ENCODE measurements around the gene MUC3A. TPM values are rescaled to one million over a fixed set of nuclear protein-coding genes. Genes with fewer than 3 reads are reported as not detected.

Gene MUC3A
- total and polyA plus RNA-seq, 2 experiments from 2014 or later, result 16.3 to 44.4 TPM

DNA sequence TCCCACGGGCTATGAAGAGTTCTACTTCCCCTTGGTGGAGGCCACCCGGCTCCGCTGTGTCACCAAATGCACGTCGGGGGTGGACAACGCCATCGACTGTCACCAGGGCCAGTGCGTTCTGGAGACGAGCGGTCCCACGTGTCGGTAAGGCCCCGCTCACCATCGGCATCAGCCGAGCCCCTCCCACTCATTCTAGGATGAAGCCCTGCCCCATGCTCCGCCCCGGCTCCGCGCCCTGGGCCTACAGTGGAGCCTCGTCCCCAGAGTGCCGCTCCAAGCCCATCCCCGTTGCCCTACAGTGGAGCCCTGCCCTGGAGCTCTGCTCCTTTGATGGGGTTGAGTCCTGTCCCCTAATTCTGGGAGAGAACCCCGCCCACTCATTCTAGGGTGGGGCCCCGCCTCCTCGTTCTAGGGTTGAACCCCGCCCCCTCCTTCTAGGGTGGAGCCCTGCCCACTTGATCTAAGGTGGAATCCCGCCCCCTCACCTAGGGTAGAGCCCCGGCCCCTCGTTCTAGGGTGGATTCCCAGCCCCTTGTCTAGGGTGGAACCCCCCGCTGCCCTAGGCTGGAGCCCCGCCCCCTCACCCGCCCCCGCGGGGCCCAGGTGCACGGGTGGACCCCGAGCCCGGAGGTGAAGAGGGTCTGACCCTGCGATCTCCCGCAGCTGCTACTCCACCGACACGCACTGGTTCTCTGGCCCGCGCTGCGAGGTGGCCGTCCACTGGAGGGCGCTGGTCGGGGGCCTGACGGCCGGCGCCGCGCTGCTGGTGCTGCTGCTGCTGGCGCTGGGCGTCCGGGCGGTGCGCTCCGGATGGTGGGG is 16.6 kb downstream of the MUC3A start:
- peak; percentile 100 for DNase-seq (ENCODE audit: low spot score)

More for the DNA sequence above, 16.6 kb downstream of the MUC3A start:
- peaks cover 38% of the 10 kb centered on the region for H3K4me1 ChIP-seq (ENCODE audit: insufficient read depth)
- ATAC-seq, result peak; percentile 89
- no peaks in the 10 kb centered on the region for H3K9me2 ChIP-seq (ENCODE audit: insufficient read depth)
- H3K36me3 ChIP-seq (ENCODE audit: insufficient read depth), result no peaks in the 10 kb centered on the region
- peaks cover 2% of the 10 kb centered on the region; the same call in 1 of the 2 replicates for H4K20me1 ChIP-seq (replicated peaks; ENCODE audit: insufficient read depth)
- H3K27ac ChIP-seq (ENCODE audit: low read depth), result peak overlapping the region; percentile 59; the same call in 1 of the 2 replicates
- peak overlapping the region; percentile 89 for H3K4me3 ChIP-seq
- H3K27me3 ChIP-seq (ENCODE audit: insufficient read depth), result peaks cover 20% of the 10 kb centered on the region
- Mint-ChIP-seq H3K27ac (0 out of 2 replicates have a peak overlapping the region, but pooled peaks have one; percentile 28), H3K27me3 (ENCODE audit: insufficient read depth, low read depth, poor library complexity) (peaks cover 29% of the 10 kb centered on the region), H3K36me3 (ENCODE audit: low read depth) (no peaks in the 10 kb centered on the region; the same call in 2 of the 3 replicates), H3K4me3 (peak overlapping the region; percentile 88), H3K4me1 (peaks cover 36% of the 10 kb centered on the region), H3K9me3 (no peaks in the 10 kb centered on the region)
- TF ChIP-seq EZH2phosphoT487 (IDR thresholded peaks at IDR 0.05; ENCODE audit: unreplicated experiment), result no peak
- peak; percentile 76 for TF ChIP-seq CREB1 (CRISPR knock-in tag; IDR thresholded peaks at IDR 0.05; ENCODE audit: low read depth)
- TF ChIP-seq, protein P1, sequence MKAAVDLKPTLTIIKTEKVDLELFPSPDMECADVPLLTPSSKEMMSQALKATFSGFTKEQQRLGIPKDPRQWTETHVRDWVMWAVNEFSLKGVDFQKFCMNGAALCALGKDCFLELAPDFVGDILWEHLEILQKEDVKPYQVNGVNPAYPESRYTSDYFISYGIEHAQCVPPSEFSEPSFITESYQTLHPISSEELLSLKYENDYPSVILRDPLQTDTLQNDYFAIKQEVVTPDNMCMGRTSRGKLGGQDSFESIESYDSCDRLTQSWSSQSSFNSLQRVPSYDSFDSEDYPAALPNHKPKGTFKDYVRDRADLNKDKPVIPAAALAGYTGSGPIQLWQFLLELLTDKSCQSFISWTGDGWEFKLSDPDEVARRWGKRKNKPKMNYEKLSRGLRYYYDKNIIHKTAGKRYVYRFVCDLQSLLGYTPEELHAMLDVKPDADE (IDR thresholded peaks at IDR 0.05), result no peak
- TF ChIP-seq, protein P2, sequence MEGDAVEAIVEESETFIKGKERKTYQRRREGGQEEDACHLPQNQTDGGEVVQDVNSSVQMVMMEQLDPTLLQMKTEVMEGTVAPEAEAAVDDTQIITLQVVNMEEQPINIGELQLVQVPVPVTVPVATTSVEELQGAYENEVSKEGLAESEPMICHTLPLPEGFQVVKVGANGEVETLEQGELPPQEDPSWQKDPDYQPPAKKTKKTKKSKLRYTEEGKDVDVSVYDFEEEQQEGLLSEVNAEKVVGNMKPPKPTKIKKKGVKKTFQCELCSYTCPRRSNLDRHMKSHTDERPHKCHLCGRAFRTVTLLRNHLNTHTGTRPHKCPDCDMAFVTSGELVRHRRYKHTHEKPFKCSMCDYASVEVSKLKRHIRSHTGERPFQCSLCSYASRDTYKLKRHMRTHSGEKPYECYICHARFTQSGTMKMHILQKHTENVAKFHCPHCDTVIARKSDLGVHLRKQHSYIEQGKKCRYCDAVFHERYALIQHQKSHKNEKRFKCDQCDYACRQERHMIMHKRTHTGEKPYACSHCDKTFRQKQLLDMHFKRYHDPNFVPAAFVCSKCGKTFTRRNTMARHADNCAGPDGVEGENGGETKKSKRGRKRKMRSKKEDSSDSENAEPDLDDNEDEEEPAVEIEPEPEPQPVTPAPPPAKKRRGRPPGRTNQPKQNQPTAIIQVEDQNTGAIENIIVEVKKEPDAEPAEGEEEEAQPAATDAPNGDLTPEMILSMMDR (conservative IDR thresholded peaks at IDR 0.05; ENCODE audit: low read depth in 2 of 2), result peak; percentile 92 to 99
- no peak for TF ChIP-seq STAT1 (IDR thresholded peaks at IDR 0.05; ENCODE audit: unreplicated experiment)
- TF ChIP-seq, protein P3, sequence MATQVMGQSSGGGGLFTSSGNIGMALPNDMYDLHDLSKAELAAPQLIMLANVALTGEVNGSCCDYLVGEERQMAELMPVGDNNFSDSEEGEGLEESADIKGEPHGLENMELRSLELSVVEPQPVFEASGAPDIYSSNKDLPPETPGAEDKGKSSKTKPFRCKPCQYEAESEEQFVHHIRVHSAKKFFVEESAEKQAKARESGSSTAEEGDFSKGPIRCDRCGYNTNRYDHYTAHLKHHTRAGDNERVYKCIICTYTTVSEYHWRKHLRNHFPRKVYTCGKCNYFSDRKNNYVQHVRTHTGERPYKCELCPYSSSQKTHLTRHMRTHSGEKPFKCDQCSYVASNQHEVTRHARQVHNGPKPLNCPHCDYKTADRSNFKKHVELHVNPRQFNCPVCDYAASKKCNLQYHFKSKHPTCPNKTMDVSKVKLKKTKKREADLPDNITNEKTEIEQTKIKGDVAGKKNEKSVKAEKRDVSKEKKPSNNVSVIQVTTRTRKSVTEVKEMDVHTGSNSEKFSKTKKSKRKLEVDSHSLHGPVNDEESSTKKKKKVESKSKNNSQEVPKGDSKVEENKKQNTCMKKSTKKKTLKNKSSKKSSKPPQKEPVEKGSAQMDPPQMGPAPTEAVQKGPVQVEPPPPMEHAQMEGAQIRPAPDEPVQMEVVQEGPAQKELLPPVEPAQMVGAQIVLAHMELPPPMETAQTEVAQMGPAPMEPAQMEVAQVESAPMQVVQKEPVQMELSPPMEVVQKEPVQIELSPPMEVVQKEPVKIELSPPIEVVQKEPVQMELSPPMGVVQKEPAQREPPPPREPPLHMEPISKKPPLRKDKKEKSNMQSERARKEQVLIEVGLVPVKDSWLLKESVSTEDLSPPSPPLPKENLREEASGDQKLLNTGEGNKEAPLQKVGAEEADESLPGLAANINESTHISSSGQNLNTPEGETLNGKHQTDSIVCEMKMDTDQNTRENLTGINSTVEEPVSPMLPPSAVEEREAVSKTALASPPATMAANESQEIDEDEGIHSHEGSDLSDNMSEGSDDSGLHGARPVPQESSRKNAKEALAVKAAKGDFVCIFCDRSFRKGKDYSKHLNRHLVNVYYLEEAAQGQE (IDR thresholded peaks at IDR 0.05; ENCODE audit: unreplicated experiment), result no peak
- TF ChIP-seq POLR2AphosphoS5 (IDR thresholded peaks at IDR 0.05; ENCODE audit: low read depth), result peak; percentile 66
- TF ChIP-seq ZNF331 (CRISPR knock-in tag; IDR thresholded peaks at IDR 0.05; ENCODE audit: low read depth), result no peak
- peaks cover 15% of the 10 kb centered on the region for H3F3A ChIP-seq (replicated peaks; ENCODE audit: low read depth)
- no peaks in the 10 kb centered on the region for H3K79me2 ChIP-seq (replicated peaks; ENCODE audit: insufficient read depth)
- H2AFZ ChIP-seq, result peak overlapping the region; percentile 100
- peak overlapping the region; percentile 100 for H3K4me2 ChIP-seq
